Osteocyte (in vitro differentiated cells): ENCODE results near the gene KCNJ1. TPM values are rescaled to one million over a fixed set of nuclear protein-coding genes. Genes with fewer than 3 reads are reported as not detected.

Experiments
- DNase-seq: peaks from one replicate; pipeline ENCODE4 v3.0.0; 2021; ENCODE audit warnings: mixed read lengths; ENCODE audit not compliant: unreplicated experiment; ENCODE audit errors: extremely low spot score
- H3K27ac Mint-ChIP-seq: one replicate; pipeline ENCODE4 v1.8.0; 2021; ENCODE audit warnings: mild to moderate bottlenecking, mixed read lengths; ENCODE audit not compliant: unreplicated experiment
- H3K27me3 Mint-ChIP-seq: one replicate; pipeline ENCODE4 v1.8.0; 2021; ENCODE audit warnings: mixed read lengths; ENCODE audit not compliant: unreplicated experiment
- H3K36me3 Mint-ChIP-seq: one replicate; pipeline ENCODE4 v1.8.0; 2021; ENCODE audit warnings: mixed read lengths; ENCODE audit not compliant: unreplicated experiment
- H3K4me1 Mint-ChIP-seq: one replicate; pipeline ENCODE4 v1.8.0; 2021; ENCODE audit warnings: mixed read lengths; ENCODE audit not compliant: unreplicated experiment
- H3K4me3 Mint-ChIP-seq: one replicate; pipeline ENCODE4 v1.8.0; 2021; ENCODE audit warnings: mild to moderate bottlenecking, moderate library complexity, mixed read lengths; ENCODE audit not compliant: unreplicated experiment
- H3K9me3 Mint-ChIP-seq: one replicate; pipeline ENCODE4 v1.8.0; 2021; ENCODE audit warnings: mixed read lengths; ENCODE audit not compliant: unreplicated experiment
- total RNA-seq: library from RNA; stranded (reverse); gene quantifications from 2 replicates; pipeline ENCODE4 v1.2.1, GENCODE V29; 2021
- TF ChIP-seq, protein P1 (sequence below): fragments of 200-600 bp; sonication (generic); IDR thresholded peaks from 2 replicates; pipeline ENCODE4 v1.5.0; 2021; ENCODE audit warnings: antibody characterized with exemption, mild to moderate bottlenecking, moderate library complexity

Gene KCNJ1
- total RNA-seq, 1 donor from 2014 or later: not detected

DNA sequence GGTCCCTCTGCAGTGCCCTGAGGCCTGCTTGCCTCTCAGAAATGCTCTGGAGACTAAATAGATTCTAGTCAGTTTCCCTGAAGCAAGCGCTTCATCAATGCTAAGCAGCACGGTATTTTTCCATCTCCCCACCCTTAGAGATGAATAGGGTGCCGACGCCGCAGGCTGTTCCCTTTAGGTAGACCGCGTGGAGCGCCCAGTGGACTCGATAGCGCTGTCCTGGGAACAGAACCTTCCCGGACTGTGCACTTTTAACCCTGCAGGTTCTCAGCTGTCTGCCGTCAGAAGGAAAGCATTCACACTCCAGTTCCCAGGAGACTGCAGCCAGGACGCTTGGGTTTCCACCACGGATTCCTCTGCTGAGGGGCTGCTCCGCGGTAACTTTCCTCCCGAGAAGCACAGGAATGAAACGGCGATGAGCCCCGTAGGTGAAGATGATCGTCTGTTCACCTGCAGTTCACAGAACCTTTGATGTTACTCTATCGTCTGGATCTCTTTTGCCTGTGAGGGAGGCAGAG is 9.1 kb upstream of the KCNJ1 start:
- H3K9me3 Mint-ChIP-seq: no peaks in the 10 kb centered on the region

DNA sequence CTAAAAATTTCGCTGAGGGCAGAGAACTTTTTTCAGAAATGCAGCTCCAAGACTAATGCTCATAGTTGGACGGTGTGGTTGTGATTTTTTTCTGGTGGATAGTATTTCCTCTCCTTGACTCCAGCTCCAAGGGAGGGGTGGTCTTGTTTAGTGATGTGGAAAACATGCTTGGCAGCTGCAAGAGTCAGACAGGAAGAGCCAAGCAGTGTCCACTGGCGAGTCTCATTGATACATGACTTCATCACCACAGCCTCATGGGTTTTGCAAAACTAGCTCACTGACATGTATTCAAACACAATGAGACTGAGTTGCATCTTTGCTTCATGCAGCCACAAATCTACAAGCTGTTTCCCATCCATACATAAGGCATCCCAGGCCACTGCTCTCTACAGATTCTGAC is 7.3 kb upstream of the KCNJ1 start:
- H3K4me1 Mint-ChIP-seq: no peaks in the 10 kb centered on the region
- no peaks in the 10 kb centered on the region for H3K36me3 Mint-ChIP-seq
- peaks cover 65% of the 10 kb centered on the region for H3K27me3 Mint-ChIP-seq
- no peak overlapping the region for H3K27ac Mint-ChIP-seq
- TF ChIP-seq, protein P1, sequence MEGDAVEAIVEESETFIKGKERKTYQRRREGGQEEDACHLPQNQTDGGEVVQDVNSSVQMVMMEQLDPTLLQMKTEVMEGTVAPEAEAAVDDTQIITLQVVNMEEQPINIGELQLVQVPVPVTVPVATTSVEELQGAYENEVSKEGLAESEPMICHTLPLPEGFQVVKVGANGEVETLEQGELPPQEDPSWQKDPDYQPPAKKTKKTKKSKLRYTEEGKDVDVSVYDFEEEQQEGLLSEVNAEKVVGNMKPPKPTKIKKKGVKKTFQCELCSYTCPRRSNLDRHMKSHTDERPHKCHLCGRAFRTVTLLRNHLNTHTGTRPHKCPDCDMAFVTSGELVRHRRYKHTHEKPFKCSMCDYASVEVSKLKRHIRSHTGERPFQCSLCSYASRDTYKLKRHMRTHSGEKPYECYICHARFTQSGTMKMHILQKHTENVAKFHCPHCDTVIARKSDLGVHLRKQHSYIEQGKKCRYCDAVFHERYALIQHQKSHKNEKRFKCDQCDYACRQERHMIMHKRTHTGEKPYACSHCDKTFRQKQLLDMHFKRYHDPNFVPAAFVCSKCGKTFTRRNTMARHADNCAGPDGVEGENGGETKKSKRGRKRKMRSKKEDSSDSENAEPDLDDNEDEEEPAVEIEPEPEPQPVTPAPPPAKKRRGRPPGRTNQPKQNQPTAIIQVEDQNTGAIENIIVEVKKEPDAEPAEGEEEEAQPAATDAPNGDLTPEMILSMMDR: no peak
- DNase-seq: no peak
- H3K4me3 Mint-ChIP-seq: no peak overlapping the region
- H3K9me3 Mint-ChIP-seq: no peaks in the 10 kb centered on the region

More for the DNA sequence above, 9.1 kb upstream of the KCNJ1 start:
- no peak for DNase-seq
- H3K36me3 Mint-ChIP-seq: no peaks in the 10 kb centered on the region
- H3K4me3 Mint-ChIP-seq: no peak overlapping the region
- peaks cover 65% of the 10 kb centered on the region for H3K27me3 Mint-ChIP-seq
- H3K4me1 Mint-ChIP-seq: no peaks in the 10 kb centered on the region
- no peak overlapping the region for H3K27ac Mint-ChIP-seq
- TF ChIP-seq, protein P1: no peak

DNA sequence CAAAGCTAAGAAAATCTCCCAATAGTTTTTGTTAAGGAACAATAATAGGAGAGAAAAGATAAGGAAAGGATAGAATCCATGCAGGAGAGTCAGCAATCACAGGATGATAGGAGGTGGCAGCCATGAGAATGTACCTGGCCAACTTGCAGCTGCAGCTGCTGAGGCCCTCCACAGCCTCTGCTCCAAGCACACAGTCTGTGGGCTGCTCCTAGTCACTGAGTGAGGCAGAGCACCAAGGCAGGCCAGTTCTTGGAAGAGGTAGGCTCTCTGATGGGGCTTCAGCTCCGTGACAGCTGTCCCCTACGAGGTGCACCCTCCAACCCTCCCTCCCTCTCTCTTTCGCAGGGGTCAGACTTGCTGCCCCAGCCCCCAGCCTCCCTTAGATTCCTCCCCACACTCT is 5.5 kb upstream of the KCNJ1 start:
- no peaks in the 10 kb centered on the region for H3K36me3 Mint-ChIP-seq
- no peaks in the 10 kb centered on the region for H3K4me1 Mint-ChIP-seq
- H3K4me3 Mint-ChIP-seq: no peak overlapping the region
- H3K27me3 Mint-ChIP-seq: peaks cover 55% of the 10 kb centered on the region
- DNase-seq: no peak
- TF ChIP-seq, protein P1: no peak
- no peaks in the 10 kb centered on the region for H3K9me3 Mint-ChIP-seq
- no peak overlapping the region for H3K27ac Mint-ChIP-seq

DNA sequence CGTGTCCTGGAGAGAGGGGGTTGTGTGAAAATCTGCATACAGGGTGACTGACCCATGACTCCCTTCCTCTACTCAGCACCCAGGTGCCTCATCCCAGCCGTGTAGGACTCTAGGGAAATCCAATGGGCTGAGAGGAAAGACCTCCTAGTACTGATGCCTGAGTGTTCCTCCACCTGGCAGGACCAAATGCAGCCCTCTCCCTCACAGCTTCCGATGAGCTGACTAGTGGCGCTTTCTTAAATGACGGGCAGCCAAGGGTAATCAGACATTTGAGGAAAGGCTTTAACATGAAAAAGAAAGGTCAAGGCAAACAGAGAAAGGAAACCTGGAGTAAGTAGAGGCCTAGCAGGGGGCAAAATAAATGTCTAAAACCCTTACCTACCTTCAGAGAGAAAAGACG is 5.0 kb upstream of the KCNJ1 start:
- Mint-ChIP-seq H3K4me1 (no peaks in the 10 kb centered on the region), H3K4me3 (no peak overlapping the region), H3K27me3 (peaks cover 50% of the 10 kb centered on the region), H3K36me3 (no peaks in the 10 kb centered on the region), H3K27ac (no peak overlapping the region), H3K9me3 (no peaks in the 10 kb centered on the region)
- TF ChIP-seq, protein P1: no peak
- DNase-seq: no peak

DNA sequence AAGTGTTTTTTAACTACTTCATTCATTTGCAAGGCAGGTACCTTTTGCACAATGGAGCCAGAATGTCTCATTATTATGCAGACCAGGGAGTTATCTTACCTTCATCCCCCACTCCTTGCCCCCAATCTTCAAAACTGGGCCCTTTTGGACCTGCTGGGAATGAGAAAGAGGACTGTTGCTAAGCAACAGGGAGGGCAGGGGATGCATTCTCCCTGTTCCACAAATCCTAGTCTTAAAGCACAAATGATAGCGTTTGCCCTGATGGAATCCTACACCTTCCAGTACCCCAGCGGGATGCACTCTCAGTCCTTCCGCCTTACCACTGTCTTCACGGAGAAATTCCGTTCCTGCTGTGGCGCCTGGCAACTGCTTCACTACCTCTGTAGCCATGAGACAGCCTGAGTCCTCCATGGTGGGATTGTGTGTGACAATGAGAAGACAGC is 4.1 kb upstream of the KCNJ1 start:
- H3K9me3 Mint-ChIP-seq: no peaks in the 10 kb centered on the region
- no peaks in the 10 kb centered on the region for H3K36me3 Mint-ChIP-seq
- peaks cover 46% of the 10 kb centered on the region for H3K27me3 Mint-ChIP-seq
- no peak overlapping the region for H3K27ac Mint-ChIP-seq
- no peak overlapping the region for H3K4me3 Mint-ChIP-seq
- no peaks in the 10 kb centered on the region for H3K4me1 Mint-ChIP-seq
- no peak for DNase-seq
- TF ChIP-seq, protein P1: no peak
